NB4 (cell line): Measurements from ENCODE around the gene HLA-DRB1.
A peak's percentile ranks its signal among the peaks of the same experiment; 100 is the strongest.

ENCODE experiments used
- DNase-seq: peaks from one replicate; pipeline ENCODE4 v3.0.0; 2010; ENCODE audit warnings: low read depth
- H3K4me3 ChIP-seq: one replicate; pipeline ENCODE4 v1.5.1; 2011; ENCODE audit warnings: mild to moderate bottlenecking, low read depth, low read length, moderate library complexity
- MYC ChIP-seq: IDR thresholded peaks from 2 replicates; pipeline ENCODE4 v1.6.1; 2011; ENCODE audit warnings: low read depth, low read length
- POLR2A ChIP-seq: IDR thresholded peaks from 2 replicates; pipeline ENCODE4 v1.6.1; 2011; ENCODE audit warnings: mild to moderate bottlenecking; ENCODE audit not compliant: insufficient read length; ENCODE audit errors: extremely low read depth
- TF ChIP-seq, protein P1 (sequence below): IDR thresholded peaks from one replicate; pipeline ENCODE4 v1.5.1; 2012; ENCODE audit warnings: low read depth, low read length
- TF ChIP-seq, protein P2 (sequence below): IDR thresholded peaks from 2 replicates; pipeline ENCODE4 v1.6.1; 2011; ENCODE audit warnings: low read depth, low read length

HLA-DRB1 gene

DNA sequence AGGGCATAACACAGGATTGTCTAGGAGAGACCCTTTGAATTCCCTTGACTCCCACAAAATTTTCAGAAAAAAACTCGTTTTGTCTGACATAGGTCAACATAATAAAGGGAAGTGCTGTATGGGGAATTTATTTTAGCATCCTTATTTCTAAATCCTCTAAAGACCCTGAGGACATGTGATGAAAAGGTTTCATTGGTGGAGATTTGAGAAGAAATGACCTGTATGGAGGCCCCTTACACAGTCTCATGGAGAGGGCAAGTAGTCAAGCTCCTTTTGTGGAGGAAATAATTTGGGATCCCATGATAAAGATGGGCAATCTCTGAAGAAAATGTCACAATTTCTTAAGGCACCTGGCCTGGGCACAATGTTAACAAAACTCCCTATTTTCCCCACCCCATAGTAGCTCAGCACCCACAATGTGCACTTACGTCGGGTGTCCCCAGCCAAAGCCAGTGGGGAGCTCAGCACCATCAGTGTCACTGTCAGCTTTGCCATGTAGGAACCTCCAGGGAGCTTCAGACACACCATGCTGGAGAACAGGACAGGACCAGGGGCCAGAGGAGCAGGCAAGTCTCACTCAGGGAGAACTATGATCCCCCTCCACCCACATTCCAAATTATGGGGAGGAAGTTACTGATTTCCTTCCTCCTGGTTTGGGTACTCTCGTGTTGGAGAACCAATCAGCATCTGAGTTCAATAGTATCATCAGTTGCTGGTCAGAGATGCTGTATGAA is 59.8 kb downstream of the HLA-DRB1 start, which contains the start of gene HLA-DRB5:
Gene HLA-DRB5, minus strand, starts transcription at position 591 of the 734 bp plus-strand sequence. Its CDS starts 63 bp downstream, at position 528.
- H3K4me3 ChIP-seq = no peak within 1 kb of the TSS
- peak; percentile 16 for DNase-seq
- TF ChIP-seq, protein P1, sequence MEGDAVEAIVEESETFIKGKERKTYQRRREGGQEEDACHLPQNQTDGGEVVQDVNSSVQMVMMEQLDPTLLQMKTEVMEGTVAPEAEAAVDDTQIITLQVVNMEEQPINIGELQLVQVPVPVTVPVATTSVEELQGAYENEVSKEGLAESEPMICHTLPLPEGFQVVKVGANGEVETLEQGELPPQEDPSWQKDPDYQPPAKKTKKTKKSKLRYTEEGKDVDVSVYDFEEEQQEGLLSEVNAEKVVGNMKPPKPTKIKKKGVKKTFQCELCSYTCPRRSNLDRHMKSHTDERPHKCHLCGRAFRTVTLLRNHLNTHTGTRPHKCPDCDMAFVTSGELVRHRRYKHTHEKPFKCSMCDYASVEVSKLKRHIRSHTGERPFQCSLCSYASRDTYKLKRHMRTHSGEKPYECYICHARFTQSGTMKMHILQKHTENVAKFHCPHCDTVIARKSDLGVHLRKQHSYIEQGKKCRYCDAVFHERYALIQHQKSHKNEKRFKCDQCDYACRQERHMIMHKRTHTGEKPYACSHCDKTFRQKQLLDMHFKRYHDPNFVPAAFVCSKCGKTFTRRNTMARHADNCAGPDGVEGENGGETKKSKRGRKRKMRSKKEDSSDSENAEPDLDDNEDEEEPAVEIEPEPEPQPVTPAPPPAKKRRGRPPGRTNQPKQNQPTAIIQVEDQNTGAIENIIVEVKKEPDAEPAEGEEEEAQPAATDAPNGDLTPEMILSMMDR = no peak
- TF ChIP-seq, protein P2, sequence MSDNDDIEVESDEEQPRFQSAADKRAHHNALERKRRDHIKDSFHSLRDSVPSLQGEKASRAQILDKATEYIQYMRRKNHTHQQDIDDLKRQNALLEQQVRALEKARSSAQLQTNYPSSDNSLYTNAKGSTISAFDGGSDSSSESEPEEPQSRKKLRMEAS = no peak
- TF ChIP-seq POLR2A (no peak), MYC (no peak)
